HUDEP-2 (cell line): Measurements from ENCODE around the gene MKNK2.

Experiments
- DNase-seq, 76 experiments: peaks; one replicate each; lab custom pipeline; 2025; ENCODE audit not compliant: unreplicated experiment in 76 of 76; lab: John Stamatoyannopoulos, UW

The MKNK2 gene

GRCh38 chr19:2058570-2059421 is 7.8 kb upstream of the MKNK2 start:
- DNase-seq = peak in 1 of 76 experiments; percentile 61

GRCh38 chr19:2057484-2058469 is 6.7 kb upstream of the MKNK2 start:
- no peak for DNase-seq

GRCh38 chr19:2056837-2057192 is 5.8 kb upstream of the MKNK2 start:
- DNase-seq = no peak

GRCh38 chr19:2055931-2056836 is 5.1 kb upstream of the MKNK2 start:
- peak in 22 of 76 experiments; percentile 7 to 53 (median 34) for DNase-seq

- peak in 20 of 76 experiments; percentile 5 to 53 (median 30) for DNase-seq
These were observed 3.7 kb upstream of the MKNK2 start for GRCh38 chr19:2054763-2055162.

- DNase-seq = no peak
These were observed 2.8 kb upstream of the MKNK2 start for GRCh38 chr19:2053601-2054389.

- DNase-seq = peak in 8 of 76 experiments; percentile 25 to 74 (median 44)
These were observed 995 bp upstream of the MKNK2 start for GRCh38 chr19:2051773-2052704.

- peak in 14 of 76 experiments; percentile 32 to 63 (median 56) for DNase-seq
These were observed 574 bp downstream of the MKNK2 start for GRCh38 chr19:2050349-2050990.

GRCh38 chr19:2049741-2050348 is 1.2 kb downstream of the MKNK2 start:
- peak in 45 of 76 experiments; percentile 19 to 91 (median 51) for DNase-seq

GRCh38 chr19:2048959-2049740 is 1.9 kb downstream of the MKNK2 start:
- peak in 32 of 76 experiments; percentile 28 to 72 (median 50) for DNase-seq

GRCh38 chr19:2048104-2048958 is 2.7 kb downstream of the MKNK2 start:
- peak in 58 of 76 experiments; percentile 2 to 90 (median 60) for DNase-seq

GRCh38 chr19:2047449-2048103 is 3.5 kb downstream of the MKNK2 start:
- peak in 58 of 76 experiments; percentile 20 to 76 (median 56) for DNase-seq

- DNase-seq = peak in 2 of 76 experiments; percentile 52 to 57
These were observed 4.0 kb downstream of the MKNK2 start for GRCh38 chr19:2047076-2047448.

- no peak for DNase-seq
These were observed 4.8 kb downstream of the MKNK2 start for GRCh38 chr19:2046046-2046907.
